HEK293T (cell line): ENCODE results near the gene DPPA4.

Experiments
- CTCF ChIA-PET: fragments of 350-600 bp; formaldehyde crosslinking; extraction: SDS; loops from one replicate; lab custom pipeline; 2021; ENCODE audit warnings: antibody characterized with exemption, inconsistent platforms; lab: Yijun Ruan, JAX
- POLR2A ChIA-PET: fragments of 350-600 bp; formaldehyde crosslinking; extraction: SDS; loops from one replicate; lab custom pipeline; 2020; ENCODE audit warnings: antibody characterized with exemption, inconsistent platforms; lab: Yijun Ruan, JAX
- DNase-seq: peaks from one replicate; pipeline ENCODE4 v3.0.0; 2012; ENCODE audit warnings: mixed read lengths; ENCODE audit errors: extremely low spot score
- ARNT ChIP-seq: fragments of 450-650 bp; IDR thresholded peaks from 2 replicates; pipeline ENCODE4 v1.6.1; 2017; ENCODE audit warnings: mild to moderate bottlenecking
- BHLHE40 ChIP-seq: fragments of 450-650 bp; IDR thresholded peaks from 2 replicates; pipeline ENCODE4 v1.6.1; 2016; ENCODE audit warnings: mild to moderate bottlenecking, moderate library complexity, borderline replicate concordance
- CTBP1 ChIP-seq: fragments of 450-650 bp; IDR thresholded peaks from 2 replicates; pipeline ENCODE4 v1.6.1; 2016; ENCODE audit warnings: borderline replicate concordance
- ELF4 ChIP-seq: fragments of 450-650 bp; IDR thresholded peaks from 2 replicates; pipeline ENCODE4 v1.6.1; 2017; ENCODE audit warnings: antibody characterized with exemption
- FOXA1 ChIP-seq: fragments of 450-650 bp; IDR thresholded peaks from 2 replicates; pipeline ENCODE4 v1.6.1; 2016; ENCODE audit warnings: mild to moderate bottlenecking
- FOXK2 ChIP-seq: fragments of 450-650 bp; IDR thresholded peaks from 2 replicates; pipeline ENCODE4 v1.6.1; 2016; ENCODE audit warnings: mild to moderate bottlenecking
- FOXM1 ChIP-seq: fragments of 450-650 bp; IDR thresholded peaks from 2 replicates; pipeline ENCODE4 v1.6.1; 2017; ENCODE audit warnings: mild to moderate bottlenecking, borderline replicate concordance
- HDGF ChIP-seq: fragments of 450-650 bp; IDR thresholded peaks from 2 replicates; pipeline ENCODE4 v1.6.1; 2017; ENCODE audit warnings: antibody characterized with exemption, borderline replicate concordance
- L3MBTL2 ChIP-seq: fragments of 450-650 bp; conservative IDR thresholded peaks from 2 replicates; pipeline ENCODE4 v1.6.1; 2016; ENCODE audit warnings: mild to moderate bottlenecking
- LEF1 ChIP-seq: fragments of 450-650 bp; IDR thresholded peaks from 2 replicates; pipeline ENCODE4 v1.6.1; 2017; ENCODE audit warnings: mild to moderate bottlenecking, borderline replicate concordance
- NFRKB ChIP-seq: fragments of 450-650 bp; IDR thresholded peaks from 2 replicates; pipeline ENCODE4 v1.6.1; 2016; ENCODE audit warnings: mild to moderate bottlenecking, moderate library complexity
- PKNOX1 ChIP-seq: fragments of 450-650 bp; IDR thresholded peaks from 2 replicates; pipeline ENCODE4 v1.6.1; 2016
- SP1 ChIP-seq: fragments of 450-650 bp; IDR thresholded peaks from 2 replicates; pipeline ENCODE4 v1.6.1; 2017
- SUZ12 ChIP-seq: fragments of 450-650 bp; IDR thresholded peaks from 2 replicates; pipeline ENCODE4 v1.6.1; 2016; ENCODE audit warnings: mild to moderate bottlenecking
- TARDBP ChIP-seq: fragments of 450-650 bp; IDR thresholded peaks from 2 replicates; pipeline ENCODE4 v1.6.1; 2016
- ZNF384 ChIP-seq: fragments of 450-650 bp; IDR thresholded peaks from 2 replicates; pipeline ENCODE4 v1.6.1; 2016

Gene DPPA4

GRCh38 chr3:109339714-109340648 lies 2.6 kb upstream of the DPPA4 start:
- no peak for DNase-seq
- CTCF ChIA-PET = no interaction called here
- POLR2A ChIA-PET = no interaction called here
- TF ChIP-seq LEF1 (no peak), HDGF (no peak), ZNF384 (no peak), FOXK2 (no peak), L3MBTL2 (no peak)

GRCh38 chr3:109339197-109339596 lies 1.9 kb upstream of the DPPA4 start:
- TF ChIP-seq HDGF (no peak), FOXM1 (no peak), TARDBP (no peak), SP1 (no peak), L3MBTL2 (no peak), LEF1 (no peak), ARNT (no peak), NFRKB (no peak), CTBP1 (no peak), PKNOX1 (no peak), SUZ12 (no peak), ELF4 (no peak), BHLHE40 (no peak), FOXA1 (no peak), FOXK2 (no peak)
- no peak for DNase-seq

GRCh38 chr3:109338322-109338721 lies 976 bp upstream of the DPPA4 start:
- POLR2A ChIA-PET = no interaction called here
- no peak for DNase-seq
- TF ChIP-seq ZNF384 (no peak), ARNT (no peak), L3MBTL2 (no peak), CTBP1 (no peak), HDGF (no peak), LEF1 (no peak), FOXA1 (no peak), TARDBP (no peak), SP1 (no peak)
- CTCF ChIA-PET = interaction anchor here (0.7 kb wide), 1 partner anchor 131 kb away, joined by 3 read pairs; no protein-coding TSS in a partner anchor

More at GRCh38 chr3:109339197-109339596, 1.9 kb upstream of the DPPA4 start:
- ChIA-PET POLR2A (no interaction called here), CTCF (no interaction called here)

- CTCF ChIA-PET = no interaction called here
- DNase-seq = no peak
- TF ChIP-seq ELF4 (no peak), FOXA1 (no peak), L3MBTL2 (no peak), FOXK2 (no peak), CTBP1 (no peak), ZNF384 (no peak), HDGF (no peak), NFRKB (no peak), BHLHE40 (no peak), ARNT (no peak), SUZ12 (no peak), LEF1 (no peak)
- POLR2A ChIA-PET = no interaction called here
Observed at GRCh38 chr3:109336291-109336861, 970 bp downstream of the DPPA4 start.

GRCh38 chr3:109334572-109334971 lies 2.8 kb downstream of the DPPA4 start:
- CTCF ChIA-PET = no interaction called here
- TF ChIP-seq L3MBTL2 (no peak), FOXK2 (no peak), FOXA1 (no peak), TARDBP (no peak), FOXM1 (no peak), ZNF384 (no peak), ARNT (no peak), LEF1 (no peak), SUZ12 (no peak), CTBP1 (no peak), NFRKB (no peak), ELF4 (no peak), BHLHE40 (no peak), SP1 (no peak), PKNOX1 (no peak), HDGF (no peak)
- POLR2A ChIA-PET = no interaction called here
- no peak for DNase-seq

GRCh38 chr3:109331692-109332091 lies 5.7 kb downstream of the DPPA4 start:
- CTCF ChIA-PET = no interaction called here
- DNase-seq = no peak
- POLR2A ChIA-PET = no interaction called here
- TF ChIP-seq HDGF (no peak), SUZ12 (no peak), FOXK2 (no peak), ZNF384 (no peak), PKNOX1 (no peak), BHLHE40 (no peak), FOXA1 (no peak), L3MBTL2 (no peak), TARDBP (no peak), NFRKB (no peak), LEF1 (no peak)
